Measurements from ENCODE around the gene SHB. TPM values are rescaled to one million over a fixed set of nuclear protein-coding genes. Genes with fewer than 3 reads are reported as not detected.

Gene SHB
- total RNA-seq, 1 donor from 2014 or later: 3.1 TPM

DNA sequence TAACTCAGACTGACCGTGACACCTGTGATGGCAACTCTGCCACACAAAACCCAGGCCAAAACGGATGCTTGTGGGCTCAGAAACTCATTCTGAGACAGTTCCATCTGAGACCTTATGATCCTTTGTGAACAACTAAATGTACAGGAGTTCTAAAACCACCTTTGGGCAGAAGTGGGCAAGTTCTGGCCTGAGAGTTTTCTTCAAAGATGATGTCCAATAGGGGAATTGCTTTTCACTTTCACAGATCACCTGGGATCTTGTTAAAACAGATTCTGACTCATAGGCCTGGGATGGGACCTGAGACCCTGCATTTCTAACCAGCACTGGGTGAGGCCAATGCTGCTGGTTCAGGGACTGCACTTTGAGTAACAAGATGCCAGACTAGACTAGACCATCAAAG is 97.3 kb downstream of the SHB start:
- Histone ChIP-seq H3K9me3 (ENCODE audit: control insufficient read depth in 3 of 3, low read length in 3 of 3) (no peaks in the 10 kb centered on the region), H3K4me1 (ENCODE audit: control insufficient read depth in 3 of 3, insufficient read depth in 3 of 3, low read length in 3 of 3) (peaks cover 2 to 28% (median 12%) of the 10 kb centered on the region in 3 donors), H3K9ac (ENCODE audit: low read depth in 1 of 3, low read length in 3 of 3) (no peak overlapping the region), H3K27me3 (ENCODE audit: control insufficient read depth in 3 of 3, insufficient read depth in 3 of 3, low read length in 3 of 3) (no peaks in the 10 kb centered on the region), H3K36me3 (ENCODE audit: control insufficient read depth in 3 of 3, insufficient read depth in 3 of 3, low read length in 3 of 3) (peaks cover 0 to 3% (median 0%) of the 10 kb centered on the region in 3 donors), H3K4me3 (ENCODE audit: low read length in 3 of 3) (no peak overlapping the region), H3K27ac (ENCODE audit: low read depth, low read length) (no peak overlapping the region)

DNA sequence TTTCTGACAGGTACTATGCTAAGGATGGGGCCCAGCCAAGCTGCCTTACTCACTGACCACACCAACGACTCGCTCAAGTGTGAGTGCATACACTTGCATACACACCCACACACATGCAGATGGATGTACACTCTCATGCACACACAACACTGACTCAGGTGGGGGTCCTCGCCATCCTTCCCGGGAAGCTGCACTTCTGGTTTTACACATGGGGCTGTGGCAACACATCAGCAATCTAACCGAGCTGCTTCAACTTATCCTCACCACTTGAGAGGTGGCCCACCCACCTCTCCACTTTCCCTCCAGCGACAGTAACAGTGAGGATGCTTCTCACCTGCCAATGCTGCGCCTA is 97.9 kb downstream of the SHB start:
- no peaks in the 10 kb centered on the region for H3K27me3 ChIP-seq (ENCODE audit: control insufficient read depth in 3 of 3, insufficient read depth in 3 of 3, low read length in 3 of 3)
- no peak overlapping the region for H3K9ac ChIP-seq (ENCODE audit: low read depth in 1 of 3, low read length in 3 of 3)
- peaks cover 4 to 31% (median 14%) of the 10 kb centered on the region in 3 donors for H3K4me1 ChIP-seq (ENCODE audit: control insufficient read depth in 3 of 3, insufficient read depth in 3 of 3, low read length in 3 of 3)
- no peaks in the 10 kb centered on the region for H3K9me3 ChIP-seq (ENCODE audit: control insufficient read depth in 3 of 3, low read length in 3 of 3)
- H3K4me3 ChIP-seq (ENCODE audit: low read length in 3 of 3): no peak overlapping the region
- no peak overlapping the region for H3K27ac ChIP-seq (ENCODE audit: low read depth, low read length)
- peaks cover 0 to 3% (median 0%) of the 10 kb centered on the region in 3 donors for H3K36me3 ChIP-seq (ENCODE audit: control insufficient read depth in 3 of 3, insufficient read depth in 3 of 3, low read length in 3 of 3)

DNA sequence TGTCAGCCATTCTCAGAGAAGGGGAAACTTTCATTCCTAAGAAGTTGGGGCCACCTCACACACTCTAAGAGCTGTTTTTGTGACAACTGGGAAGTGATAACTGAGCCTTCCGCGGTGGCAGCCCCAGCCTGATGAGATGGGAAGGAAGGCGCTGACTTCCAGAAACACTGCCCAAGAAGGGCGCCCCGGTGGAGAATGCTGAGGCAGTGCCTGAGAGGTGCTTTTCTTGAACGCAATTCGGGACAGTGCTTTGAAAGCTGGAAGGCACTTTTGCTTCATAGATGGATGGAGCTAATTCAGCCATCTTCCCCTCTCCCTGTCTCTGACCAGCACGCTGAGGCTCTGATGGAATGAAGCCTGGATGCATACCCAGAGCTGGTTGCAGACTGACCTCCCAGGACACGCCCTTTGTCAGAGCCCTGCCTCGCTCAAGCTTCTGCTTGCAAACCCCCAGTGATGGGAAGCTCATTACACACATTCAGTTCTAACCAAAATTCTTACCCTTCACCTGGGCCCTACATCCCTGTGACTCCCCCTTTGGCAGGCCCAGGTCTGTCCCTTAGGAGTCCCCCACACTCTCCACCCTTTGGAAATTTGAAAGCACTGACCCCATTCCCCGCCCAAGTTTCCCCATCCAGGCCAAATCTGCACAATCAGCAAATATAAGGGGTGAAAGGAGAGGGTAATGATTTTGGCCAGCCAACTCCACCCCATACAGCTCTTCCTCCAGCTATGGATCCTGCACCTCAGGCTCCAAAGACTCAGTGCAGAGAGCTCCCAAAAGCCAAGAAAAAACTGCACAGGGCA is 98.5 kb downstream of the SHB start:
- H3K27ac ChIP-seq (ENCODE audit: low read depth, low read length): no peak overlapping the region
- no peaks in the 10 kb centered on the region for H3K9me3 ChIP-seq (ENCODE audit: control insufficient read depth in 3 of 3, low read length in 3 of 3)
- H3K36me3 ChIP-seq (ENCODE audit: control insufficient read depth in 3 of 3, insufficient read depth in 3 of 3, low read length in 3 of 3): peaks cover 0 to 3% (median 0%) of the 10 kb centered on the region in 3 donors
- no peak overlapping the region for H3K4me3 ChIP-seq (ENCODE audit: low read length in 3 of 3)
- H3K4me1 ChIP-seq (ENCODE audit: control insufficient read depth in 3 of 3, insufficient read depth in 3 of 3, low read length in 3 of 3): peaks cover 4 to 31% (median 14%) of the 10 kb centered on the region in 3 donors
- H3K9ac ChIP-seq (ENCODE audit: low read depth in 1 of 3, low read length in 3 of 3): no peak overlapping the region
- no peaks in the 10 kb centered on the region for H3K27me3 ChIP-seq (ENCODE audit: control insufficient read depth in 3 of 3, insufficient read depth in 3 of 3, low read length in 3 of 3)

DNA sequence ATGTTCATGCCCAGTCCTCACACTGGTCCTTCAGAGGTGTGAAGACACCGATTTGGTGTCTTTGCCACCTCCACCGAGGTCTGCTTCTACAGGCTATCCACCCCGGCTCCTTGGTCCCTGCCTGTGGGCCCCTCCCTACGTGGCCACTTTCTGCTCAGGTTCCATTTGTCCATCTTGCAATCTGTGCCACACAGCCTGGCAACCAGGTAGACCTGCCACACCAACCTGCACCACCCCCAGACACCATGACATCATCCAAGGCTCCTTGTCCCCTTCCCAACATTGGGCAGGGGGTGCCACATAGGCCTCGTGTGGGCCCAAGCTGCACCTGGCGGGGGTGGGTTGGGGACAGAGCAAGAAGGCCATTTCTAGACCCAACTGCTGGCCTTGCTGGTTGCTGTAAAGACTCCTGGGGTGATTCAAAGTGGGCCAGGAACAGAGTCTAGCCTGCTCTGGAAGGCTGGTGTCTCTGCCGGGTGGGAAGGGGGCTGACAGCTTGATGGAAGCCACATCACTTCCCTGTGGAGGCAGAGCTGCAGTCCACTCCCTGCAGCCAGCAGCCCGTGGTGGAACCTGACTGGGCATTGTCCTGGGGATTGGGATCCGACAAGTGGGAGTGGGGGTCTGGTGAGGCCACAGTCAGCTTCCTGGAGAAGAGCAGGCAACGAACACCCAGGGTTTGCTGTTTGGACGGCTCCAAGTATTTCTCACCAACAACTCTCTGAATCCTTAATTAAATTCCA is 99.3 kb downstream of the SHB start:
- no peak overlapping the region for H3K4me3 ChIP-seq (ENCODE audit: low read length in 3 of 3)
- H3K9ac ChIP-seq (ENCODE audit: low read depth in 1 of 3, low read length in 3 of 3): no peak overlapping the region
- H3K27ac ChIP-seq (ENCODE audit: low read depth, low read length): no peak overlapping the region
- peaks cover 9 to 31% (median 16%) of the 10 kb centered on the region in 3 donors for H3K4me1 ChIP-seq (ENCODE audit: control insufficient read depth in 3 of 3, insufficient read depth in 3 of 3, low read length in 3 of 3)
- H3K27me3 ChIP-seq (ENCODE audit: control insufficient read depth in 3 of 3, insufficient read depth in 3 of 3, low read length in 3 of 3): no peaks in the 10 kb centered on the region
- no peaks in the 10 kb centered on the region for H3K9me3 ChIP-seq (ENCODE audit: control insufficient read depth in 3 of 3, low read length in 3 of 3)
- H3K36me3 ChIP-seq (ENCODE audit: control insufficient read depth in 3 of 3, insufficient read depth in 3 of 3, low read length in 3 of 3): peaks cover 0 to 3% (median 0%) of the 10 kb centered on the region in 3 donors

DNA sequence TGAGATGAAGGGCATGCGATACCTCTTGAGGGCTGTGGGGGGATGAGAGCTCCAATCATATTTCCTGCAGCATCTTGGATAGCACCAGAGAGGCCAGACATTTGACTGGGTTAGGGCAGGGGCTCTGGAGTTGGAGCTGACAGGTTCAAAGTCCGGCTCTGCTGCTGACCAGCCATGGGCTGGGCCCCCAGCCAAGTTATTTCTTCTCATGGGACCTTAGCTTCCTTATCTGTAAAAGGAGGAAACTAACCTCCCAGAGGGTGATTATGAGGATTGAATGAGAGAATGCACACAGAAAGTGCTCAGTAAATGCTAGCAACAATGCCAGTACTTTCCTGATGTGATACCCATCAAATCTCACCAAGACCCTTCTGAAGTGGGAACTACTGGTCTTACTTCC is 99.9 kb downstream of the SHB start:
- Histone ChIP-seq H3K4me3 (ENCODE audit: low read length in 3 of 3) (no peak overlapping the region), H3K9me3 (ENCODE audit: control insufficient read depth in 3 of 3, low read length in 3 of 3) (no peaks in the 10 kb centered on the region), H3K9ac (ENCODE audit: low read depth in 1 of 3, low read length in 3 of 3) (no peak overlapping the region), H3K4me1 (ENCODE audit: control insufficient read depth in 3 of 3, insufficient read depth in 3 of 3, low read length in 3 of 3) (peaks cover 10 to 33% (median 14%) of the 10 kb centered on the region in 3 donors), H3K27ac (ENCODE audit: low read depth, low read length) (no peak overlapping the region), H3K36me3 (ENCODE audit: control insufficient read depth in 3 of 3, insufficient read depth in 3 of 3, low read length in 3 of 3) (peaks cover 0 to 2% (median 0%) of the 10 kb centered on the region in 3 donors), H3K27me3 (ENCODE audit: control insufficient read depth in 3 of 3, insufficient read depth in 3 of 3, low read length in 3 of 3) (no peaks in the 10 kb centered on the region)

DNA sequence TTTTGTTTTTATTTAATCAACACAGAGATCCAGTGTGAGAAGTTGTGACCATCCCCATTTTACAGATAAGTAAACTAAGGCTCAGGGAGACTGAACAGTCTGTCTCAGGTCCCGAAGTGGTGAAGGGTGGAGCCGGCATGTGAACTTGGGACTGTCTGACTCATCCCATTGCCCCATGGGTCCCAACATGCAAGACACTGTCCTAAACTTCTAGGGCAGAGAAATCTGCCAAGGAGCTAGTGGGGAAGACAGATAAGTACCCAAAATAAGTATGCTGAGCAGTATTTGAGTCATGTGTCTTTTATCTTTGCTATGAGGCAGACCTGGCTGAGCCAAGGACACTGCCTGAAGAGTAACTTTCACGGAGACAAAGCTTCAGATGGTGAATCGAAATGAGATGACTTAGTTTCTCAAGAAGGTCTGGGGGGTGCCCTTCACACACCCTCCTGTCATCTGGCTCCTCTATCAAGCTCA is 100.8 kb downstream of the SHB start:
- no peaks in the 10 kb centered on the region for H3K9me3 ChIP-seq (ENCODE audit: control insufficient read depth in 3 of 3, low read length in 3 of 3)
- no peak overlapping the region for H3K27ac ChIP-seq (ENCODE audit: low read depth, low read length)
- H3K9ac ChIP-seq (ENCODE audit: low read depth in 1 of 3, low read length in 3 of 3): no peak overlapping the region
- no peak overlapping the region for H3K4me3 ChIP-seq (ENCODE audit: low read length in 3 of 3)
- H3K27me3 ChIP-seq (ENCODE audit: control insufficient read depth in 3 of 3, insufficient read depth in 3 of 3, low read length in 3 of 3): no peaks in the 10 kb centered on the region
- peaks cover 0 to 2% (median 0%) of the 10 kb centered on the region in 3 donors for H3K36me3 ChIP-seq (ENCODE audit: control insufficient read depth in 3 of 3, insufficient read depth in 3 of 3, low read length in 3 of 3)
- peaks cover 10 to 37% (median 14%) of the 10 kb centered on the region in 3 donors for H3K4me1 ChIP-seq (ENCODE audit: control insufficient read depth in 3 of 3, insufficient read depth in 3 of 3, low read length in 3 of 3)

DNA sequence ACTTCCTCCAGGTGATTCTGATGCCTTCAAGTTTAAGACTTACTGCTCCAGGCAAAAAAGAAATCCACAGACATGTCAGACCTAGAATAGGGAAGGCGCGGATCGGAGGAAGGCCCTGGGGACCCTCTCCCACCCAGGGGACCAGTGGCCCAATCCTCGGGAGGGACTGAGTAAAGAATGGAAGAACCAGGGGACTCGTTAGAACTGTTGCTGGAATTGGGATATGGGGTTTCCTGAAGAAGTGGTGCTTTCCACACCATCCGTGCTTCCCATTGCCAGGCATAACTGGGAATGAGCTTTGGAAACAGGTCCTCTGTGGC is 101.3 kb downstream of the SHB start:
- Histone ChIP-seq H3K4me3 (ENCODE audit: low read length in 3 of 3) (no peak overlapping the region), H3K27ac (ENCODE audit: low read depth, low read length) (no peak overlapping the region), H3K36me3 (ENCODE audit: control insufficient read depth in 3 of 3, insufficient read depth in 3 of 3, low read length in 3 of 3) (peaks cover 0 to 2% (median 0%) of the 10 kb centered on the region in 3 donors), H3K9me3 (ENCODE audit: control insufficient read depth in 3 of 3, low read length in 3 of 3) (no peaks in the 10 kb centered on the region), H3K27me3 (ENCODE audit: control insufficient read depth in 3 of 3, insufficient read depth in 3 of 3, low read length in 3 of 3) (no peaks in the 10 kb centered on the region), H3K9ac (ENCODE audit: low read depth in 1 of 3, low read length in 3 of 3) (no peak overlapping the region), H3K4me1 (ENCODE audit: control insufficient read depth in 3 of 3, insufficient read depth in 3 of 3, low read length in 3 of 3) (peaks cover 10 to 37% (median 14%) of the 10 kb centered on the region in 3 donors)

DNA sequence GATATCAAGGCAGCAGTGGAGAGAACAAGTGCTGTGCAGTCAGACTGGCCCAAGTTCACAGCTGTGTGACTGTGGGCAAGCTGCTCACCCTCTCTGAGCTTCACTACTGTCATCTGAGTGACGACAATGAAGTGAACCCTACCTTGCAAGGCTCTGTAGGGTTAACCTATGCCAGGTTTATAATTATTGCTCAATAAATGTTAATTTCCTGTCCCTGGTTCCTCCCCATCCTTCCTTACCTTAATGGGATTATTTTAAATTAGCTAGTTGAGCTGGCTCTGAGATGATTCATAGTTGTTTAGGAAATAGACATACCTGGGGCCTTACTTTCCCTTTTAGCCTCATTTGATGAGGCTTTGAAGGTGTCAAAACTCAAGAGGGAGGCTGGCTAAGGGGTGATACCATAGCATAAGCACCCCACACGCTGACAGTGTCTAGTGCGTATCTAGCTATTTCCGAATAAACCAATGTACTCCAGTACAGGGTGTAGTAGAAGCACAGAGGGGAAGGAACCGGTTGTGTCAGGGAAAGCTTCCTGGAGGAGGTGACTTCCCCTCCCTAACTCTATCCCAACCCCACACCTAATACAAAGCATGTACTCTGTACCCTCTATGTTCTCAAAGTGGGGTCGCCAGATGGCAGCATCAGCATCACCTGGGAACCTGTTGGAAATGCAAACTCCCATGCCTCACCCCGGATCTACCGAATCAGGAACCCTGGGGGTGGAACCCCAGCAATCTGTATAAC is 101.8 kb downstream of the SHB start:
- Histone ChIP-seq H3K36me3 (ENCODE audit: control insufficient read depth in 3 of 3, insufficient read depth in 3 of 3, low read length in 3 of 3) (no peaks in the 10 kb centered on the region), H3K9me3 (ENCODE audit: control insufficient read depth in 3 of 3, low read length in 3 of 3) (no peaks in the 10 kb centered on the region), H3K4me3 (ENCODE audit: low read length in 3 of 3) (no peak overlapping the region), H3K27ac (ENCODE audit: low read depth, low read length) (no peak overlapping the region), H3K4me1 (ENCODE audit: control insufficient read depth in 3 of 3, insufficient read depth in 3 of 3, low read length in 3 of 3) (peaks cover 10 to 37% (median 14%) of the 10 kb centered on the region in 3 donors), H3K9ac (ENCODE audit: low read depth in 1 of 3, low read length in 3 of 3) (no peak overlapping the region), H3K27me3 (ENCODE audit: control insufficient read depth in 3 of 3, insufficient read depth in 3 of 3, low read length in 3 of 3) (no peaks in the 10 kb centered on the region)

DNA sequence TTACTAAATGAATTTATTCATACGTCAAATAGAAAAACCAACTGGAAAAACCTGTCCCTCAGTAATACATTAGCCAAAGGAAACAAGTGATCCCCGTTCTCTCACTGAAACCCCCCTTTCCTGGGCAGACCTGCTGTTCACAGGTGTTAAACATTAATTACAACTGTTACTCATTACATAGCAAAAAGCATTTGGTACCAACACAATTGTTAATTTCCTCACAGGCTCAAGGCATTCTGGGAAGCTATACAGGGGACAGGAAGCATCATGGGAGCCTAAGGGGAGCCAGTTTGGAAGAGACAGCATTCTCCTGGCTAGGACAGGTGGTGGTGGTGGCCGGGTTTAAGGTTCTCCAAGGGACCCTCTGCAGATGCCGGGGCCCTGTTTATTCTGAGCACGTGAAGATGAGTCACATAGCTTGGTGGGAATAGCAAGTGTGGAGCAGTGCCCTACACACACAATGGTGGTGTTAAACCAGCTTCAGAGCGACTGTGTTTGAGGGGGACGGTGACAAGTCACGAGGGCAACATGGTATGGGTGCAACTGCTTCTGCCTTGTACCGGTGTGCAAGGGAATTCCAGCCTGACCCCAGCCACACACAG is 102.5 kb downstream of the SHB start:
- H3K4me3 ChIP-seq (ENCODE audit: low read length in 3 of 3): no peak overlapping the region
- no peaks in the 10 kb centered on the region for H3K27me3 ChIP-seq (ENCODE audit: control insufficient read depth in 3 of 3, insufficient read depth in 3 of 3, low read length in 3 of 3)
- peaks cover 10 to 37% (median 14%) of the 10 kb centered on the region in 3 donors for H3K4me1 ChIP-seq (ENCODE audit: control insufficient read depth in 3 of 3, insufficient read depth in 3 of 3, low read length in 3 of 3)
- no peaks in the 10 kb centered on the region for H3K9me3 ChIP-seq (ENCODE audit: control insufficient read depth in 3 of 3, low read length in 3 of 3)
- no peaks in the 10 kb centered on the region for H3K36me3 ChIP-seq (ENCODE audit: control insufficient read depth in 3 of 3, insufficient read depth in 3 of 3, low read length in 3 of 3)
- H3K27ac ChIP-seq (ENCODE audit: low read depth, low read length): no peak overlapping the region
- H3K9ac ChIP-seq (ENCODE audit: low read depth in 1 of 3, low read length in 3 of 3): no peak overlapping the region
